GM12874 (cell line): ENCODE results near the gene PARD3B.

Source experiments
- CTCF ChIP-seq: IDR thresholded peaks from 2 replicates; pipeline ENCODE4 v1.5.1; 2011; ENCODE audit warnings: low read depth, mild to moderate bottlenecking, control low read depth, low read length, moderate library complexity; ENCODE audit not compliant: insufficient read depth

The PARD3B gene

GRCh38 chr2:205637320-205637602 is 1092.0 kb downstream of the PARD3B start:
- no peak for TF ChIP-seq CTCF

- TF ChIP-seq CTCF: no peak
These were observed 1092.7 kb downstream of the PARD3B start for GRCh38 chr2:205637779-205638503.

GRCh38 chr2:205640716-205641115 is 1095.4 kb downstream of the PARD3B start:
- no peak for TF ChIP-seq CTCF

GRCh38 chr2:205642599-205643356 is 1097.5 kb downstream of the PARD3B start:
- no peak for TF ChIP-seq CTCF

- no peak for TF ChIP-seq CTCF
These were observed 1098.2 kb downstream of the PARD3B start for GRCh38 chr2:205643391-205643885.

GRCh38 chr2:205644018-205644417 is 1098.7 kb downstream of the PARD3B start:
- TF ChIP-seq CTCF: no peak

GRCh38 chr2:205646680-205647079 is 1101.4 kb downstream of the PARD3B start:
- no peak for TF ChIP-seq CTCF
